MM.1S (cell line): ENCODE results near the gene AMER1.

Source experiments
- CTCF ChIP-seq: fragments of 300-600 bp; sonication (generic); IDR thresholded peaks from 2 replicates; pipeline ENCODE4 v1.5.1; 2016; ENCODE audit warnings: antibody characterized with exemption, low read length, mixed read lengths
- EZH2phosphoT487 ChIP-seq: fragments of 300-600 bp; sonication (generic); IDR thresholded peaks from 2 replicates; pipeline ENCODE4 v1.6.1; 2018; ENCODE audit warnings: antibody characterized with exemption, low read length

GRCh38 chrX:64176876-64177275 lies 28.6 kb downstream of the AMER1 start:
- TF ChIP-seq EZH2phosphoT487 (no peak), CTCF (no peak)
